GM12878 (cell line): ENCODE data around the gene CWC22. TPM values are rescaled to one million over a fixed set of nuclear protein-coding genes. Genes with fewer than 3 reads are reported as not detected.

Experiments used
- ATAC-seq: fragments of 200-7000 bp; cut with Tn5 transposase; 3 replicates; pipeline ENCODE4 v1.9.1; 2020; ENCODE audit warnings: mild to moderate bottlenecking, moderate library complexity
- BruUV-seq: library from RNA; stranded (reverse); fragments of 400-500 nt; replicated peaks from 2 replicates; lab custom pipeline; 2021; lab: Mats Ljungman, UMichigan
- CTCF ChIA-PET: fragments of 300-600 bp; sonication (Branson Sonifier 250); formaldehyde crosslinking; extraction: SDS; loops from one replicate; lab custom pipeline; 2021; ENCODE audit warnings: inconsistent platforms; lab: Yijun Ruan, JAX
- POLR2A ChIA-PET: fragments of 350-600 bp; formaldehyde crosslinking; extraction: SDS; loops from one replicate; lab custom pipeline; 2021; ENCODE audit warnings: inconsistent platforms; lab: Charles Lee
- RAD21 ChIA-PET: fragments of 300-600 bp; sonication (Branson Sonifier 250); formaldehyde crosslinking; loops from one replicate; lab custom pipeline; 2023; ENCODE audit warnings: antibody characterized with exemption; ENCODE audit not compliant: unreplicated experiment; lab: Charles Lee
- SMC1A ChIA-PET: fragments of 300-600 bp; sonication (Branson Sonifier 250); formaldehyde crosslinking; loops from one replicate; lab custom pipeline; 2023; ENCODE audit not compliant: unreplicated experiment, uncharacterized antibody; lab: Charles Lee
- DNase-seq: peaks from one replicate; pipeline ENCODE4 v3.0.0-alpha.2; 2011; ENCODE audit warnings: low read depth, low spot score
- FAIRE-seq: peaks from 3 replicates; lab custom pipeline; 2011; peaks lifted over from hg19 to GRCh38; lab: Jason Lieb, UNC
- H2AFZ ChIP-seq: 2 replicates; pipeline ENCODE4 v1.6.0; 2011; ENCODE audit warnings: low read depth, low read length, control low read depth; ENCODE audit not compliant: control insufficient read depth
- H3K27ac ChIP-seq: 2 replicates; pipeline ENCODE4 v1.5.1; 2011; ENCODE audit warnings: control low read depth; ENCODE audit not compliant: control insufficient read depth, insufficient read depth
- H3K27me3 ChIP-seq, 2 experiments: replicated peaks in 1 of 2; 2 replicates each; pipeline versions ENCODE4 v1.6.0 to v1.6.1; 2011; ENCODE audit warnings: low read length in 1 of 2; ENCODE audit not compliant: control insufficient read depth in 2 of 2, insufficient read depth in 2 of 2
- H3K36me3 ChIP-seq, 2 experiments: 2 replicates each; pipeline ENCODE4 v1.5.1; 2011; ENCODE audit warnings: low read length in 1 of 2; ENCODE audit not compliant: control insufficient read depth in 2 of 2, insufficient read depth in 2 of 2
- H3K4me1 ChIP-seq: 2 replicates; pipeline ENCODE4 v1.6.1; 2011; ENCODE audit warnings: mild to moderate bottlenecking, low read length, moderate library complexity, mixed read lengths; ENCODE audit not compliant: control insufficient read depth, insufficient read depth
- H3K4me2 ChIP-seq: 2 replicates; pipeline ENCODE4 v1.6.0; 2011; ENCODE audit warnings: control low read depth; ENCODE audit not compliant: control insufficient read depth, insufficient read depth
- H3K4me3 ChIP-seq: fragments of 200-600 bp; sonication (generic); 2 replicates; pipeline ENCODE4 v1.5.1; 2016
- H3K79me2 ChIP-seq: 2 replicates; pipeline ENCODE4 v1.6.0; 2011; ENCODE audit warnings: low read length; ENCODE audit not compliant: control insufficient read depth, insufficient read depth
- H3K9ac ChIP-seq: 2 replicates; pipeline ENCODE4 v1.8.0; 2011; ENCODE audit warnings: low read length, control low read depth, mixed read lengths; ENCODE audit not compliant: control insufficient read depth, insufficient read depth
- H3K9me3 ChIP-seq: replicated peaks from 3 replicates; pipeline ENCODE4 v1.5.1; 2011; ENCODE audit warnings: mild to moderate bottlenecking, low read length; ENCODE audit not compliant: control insufficient read depth, insufficient read depth
- H4K20me1 ChIP-seq: 2 replicates; pipeline ENCODE4 v1.6.0; 2011; ENCODE audit not compliant: control insufficient read depth, insufficient read depth
- ATF7 ChIP-seq: fragments of 450-650 bp; IDR thresholded peaks from 2 replicates; pipeline ENCODE4 v1.6.1; 2016; ENCODE audit warnings: low read depth, mild to moderate bottlenecking
- CHD2 ChIP-seq: IDR thresholded peaks from 2 replicates; pipeline ENCODE4 v1.6.1; 2011; ENCODE audit warnings: low read depth, low read length, improper control_type of control experiment, borderline replicate concordance
- MYC ChIP-seq: IDR thresholded peaks from 2 replicates; pipeline ENCODE4 v1.6.1; 2011; ENCODE audit warnings: mild to moderate bottlenecking, low read length, moderate library complexity, inconsistent platforms; ENCODE audit not compliant: insufficient read depth, insufficient replicate concordance, insufficient read length, severe bottlenecking
- STAT1 ChIP-seq: fragments of 450-650 bp; conservative IDR thresholded peaks from 2 replicates; pipeline ENCODE4 v1.6.1; 2014; ENCODE audit warnings: antibody characterized with exemption, mild to moderate bottlenecking
- ZNF24 ChIP-seq: fragments of 450-650 bp; IDR thresholded peaks from 2 replicates; pipeline ENCODE4 v1.6.1; 2017; ENCODE audit warnings: antibody characterized with exemption, mild to moderate bottlenecking
- ZNF622 ChIP-seq: fragments of 450-650 bp; IDR thresholded peaks from 2 replicates; pipeline ENCODE4 v1.6.1; 2017; ENCODE audit warnings: mild to moderate bottlenecking, inconsistent platforms
- WGBS: methylation state at CpG from one replicate; pipeline ENCODE4 v1.1.6; 2016; ENCODE audit warnings: low lambda C conversion rate; ENCODE audit not compliant: insufficient replicate concordance, insufficient coverage; ENCODE audit errors: missing lambda C conversion rate; 5-methylcytosine and 5-hydroxymethylcytosine counted together
- in situ Hi-C: fragments of 300-500 bp; cut with MboI; formaldehyde crosslinking; loops from 9 replicates; pipeline ENCODE4 v1.14.3; 2018; ENCODE audit warnings: mixed read lengths
- intact Hi-C: fragments of 100-400 bp; cut with micrococcal nuclease; formaldehyde crosslinking; loops from one replicate; pipeline ENCODE4 v1.14.2; 2022; ENCODE audit not compliant: unreplicated experiment
- polyA plus RNA-seq, 11 experiments: library from polyadenylated mRNA; depleted of rRNA in 4 of 11; unstranded in 6 of 11; stranded (reverse) in 5 of 11; fragments of >200 nt; fragmentation: Nextera tagmentation in 4 of 11; fragmentation: Illumina TruSeq in 1 of 11; extraction: Ambion mirVana in 4 of 11; extraction: Trizol in 1 of 11; gene quantifications; 1 replicate in 1 of 11; 2 replicates in 10 of 11; pipeline versions ENCODE4 v1.2.1 to v1.2.3, GENCODE V29; 2011 to 2016; ENCODE audit warnings: inconsistent platforms in 2 of 11, missing spikeins in 2 of 11, low read depth in 1 of 11
- total RNA-seq, 4 experiments: library from RNA; depleted of rRNA in 3 of 4; stranded (reverse); fragments of >200 nt in 3 of 4; fragmentation: Illumina TruSeq in 1 of 4; extraction: Trizol in 1 of 4; gene quantifications; 2 replicates each; pipeline versions ENCODE4 v1.2.1 to v1.2.3, GENCODE V29; 2013 to 2021
- TF ChIP-seq, protein P1 (sequence below): fragments of 450-650 bp; conservative IDR thresholded peaks from 2 replicates; pipeline ENCODE4 v1.6.1; 2017; ENCODE audit warnings: mild to moderate bottlenecking, moderate library complexity

Gene CWC22
- total and polyA plus RNA-seq, 10 of the 15 experiments (the other 5 are each of a cell fraction or from before 2014, with no cell fraction given): 8.2 to 38.5 (median 26.3) TPM

DNA sequence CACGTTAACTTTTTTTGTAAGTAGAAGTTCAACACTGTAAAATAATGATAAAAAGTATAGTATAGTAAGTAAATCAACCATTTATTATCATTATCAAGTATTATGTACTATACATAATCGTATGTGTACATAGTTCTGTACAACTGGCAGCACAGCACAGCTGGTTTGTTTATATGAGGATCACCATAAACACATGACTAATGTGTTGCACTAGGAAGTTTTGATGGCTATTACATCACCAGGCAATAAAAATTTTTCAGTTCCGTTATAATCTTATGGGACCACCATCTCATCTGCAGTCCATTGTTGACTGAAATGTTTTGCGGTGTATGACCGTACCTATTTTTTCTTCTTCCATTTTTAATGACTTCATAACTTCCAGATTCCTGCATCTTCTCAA, 106.4 kb downstream of the CWC22 start:
- Histone ChIP-seq H3K4me2 (no peak overlapping the region), H3K79me2 (no peaks in the 10 kb centered on the region), H3K27ac (no peak overlapping the region), H3K4me3 (no peak overlapping the region), H3K9ac (no peak overlapping the region), H3K4me1 (no peaks in the 10 kb centered on the region), H2AFZ (no peak overlapping the region), H4K20me1 (no peaks in the 10 kb centered on the region), H3K27me3 (no peaks in the 10 kb centered on the region), H3K9me3 (no peaks in the 10 kb centered on the region), H3K36me3 (no peaks in the 10 kb centered on the region)
- 63% methylated on average over 5 of the region's 5 CpGs for WGBS
- DNase-seq (no peak), ATAC-seq (no peak), FAIRE-seq (no peak)
- SMC1A ChIA-PET: no interaction called here
- intact Hi-C loops: no loop called here
- POLR2A ChIA-PET: no interaction called here
- no TSS peak for BruUV-seq
- CTCF ChIA-PET: interaction anchor here (1.2 kb wide), 1 partner anchor 10 kb away, joined by 3 read pairs; no protein-coding TSS in a partner anchor
- in situ Hi-C loops: no loop called here
- RAD21 ChIA-PET: no interaction called here
- TF ChIP-seq, protein P1, sequence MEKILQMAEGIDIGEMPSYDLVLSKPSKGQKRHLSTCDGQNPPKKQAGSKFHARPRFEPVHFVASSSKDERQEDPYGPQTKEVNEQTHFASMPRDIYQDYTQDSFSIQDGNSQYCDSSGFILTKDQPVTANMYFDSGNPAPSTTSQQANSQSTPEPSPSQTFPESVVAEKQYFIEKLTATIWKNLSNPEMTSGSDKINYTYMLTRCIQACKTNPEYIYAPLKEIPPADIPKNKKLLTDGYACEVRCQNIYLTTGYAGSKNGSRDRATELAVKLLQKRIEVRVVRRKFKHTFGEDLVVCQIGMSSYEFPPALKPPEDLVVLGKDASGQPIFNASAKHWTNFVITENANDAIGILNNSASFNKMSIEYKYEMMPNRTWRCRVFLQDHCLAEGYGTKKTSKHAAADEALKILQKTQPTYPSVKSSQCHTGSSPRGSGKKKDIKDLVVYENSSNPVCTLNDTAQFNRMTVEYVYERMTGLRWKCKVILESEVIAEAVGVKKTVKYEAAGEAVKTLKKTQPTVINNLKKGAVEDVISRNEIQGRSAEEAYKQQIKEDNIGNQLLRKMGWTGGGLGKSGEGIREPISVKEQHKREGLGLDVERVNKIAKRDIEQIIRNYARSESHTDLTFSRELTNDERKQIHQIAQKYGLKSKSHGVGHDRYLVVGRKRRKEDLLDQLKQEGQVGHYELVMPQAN: no peak
- TF ChIP-seq CHD2: no peak
- no peak for TF ChIP-seq ATF7
- TF ChIP-seq STAT1: no peak
- no peak for TF ChIP-seq ZNF24
- TF ChIP-seq ZNF622: no peak
- TF ChIP-seq MYC: no peak
